Naive thymus-derived CD8-positive, alpha-beta T cell (primary cell): Measurements from ENCODE around the gene ITGA7. TPM values are rescaled to one million over a fixed set of nuclear protein-coding genes. Genes with fewer than 3 reads are reported as not detected.

Experiments
- ATAC-seq, 2 donors: fragments of 150-1000 bp; cut with Tn5 transposase in 1 of 2; sonication (Bioruptor Pico), chemical (Tn5 transposase) in 1 of 2; 1 replicate in 1 of 2; 2 replicates in 1 of 2; pipeline ENCODE4 v1.10.0; 2021; ENCODE audit warnings: mild to moderate bottlenecking in 2 of 2, moderate library complexity in 2 of 2
- POLR2A ChIA-PET: fragments of 350-600 bp; sonication (Branson Sonifier 250); formaldehyde crosslinking; loops from one replicate; lab custom pipeline; 2021; ENCODE audit warnings: antibody characterized with exemption; lab: Charles Lee
- DNase-seq, 10 donors: peaks; one replicate each; pipeline versions ENCODE4 v3.0.0 to v3.0.0-alpha.2; 2020 to 2022
- H3K27ac Mint-ChIP-seq, 10 donors: one replicate each; pipeline ENCODE4 v1.8.0; 2020 to 2022; ENCODE audit warnings: mild to moderate bottlenecking in 10 of 10, mixed read lengths in 10 of 10, moderate library complexity in 4 of 10, inconsistent platforms in 1 of 10
- H3K27me3 Mint-ChIP-seq, 5 donors: one replicate each; pipeline ENCODE4 v1.8.0; 2021 to 2022; ENCODE audit warnings: mixed read lengths in 5 of 5
- H3K36me3 Mint-ChIP-seq, 3 donors: one replicate each; pipeline ENCODE4 v1.8.0; 2020 to 2022; ENCODE audit warnings: mixed read lengths in 3 of 3, mild to moderate bottlenecking in 2 of 3, inconsistent platforms in 1 of 3
- H3K4me1 Mint-ChIP-seq, 4 donors: one replicate each; pipeline ENCODE4 v1.8.0; 2021 to 2022; ENCODE audit warnings: mixed read lengths in 4 of 4
- H3K4me3 Mint-ChIP-seq, 10 donors: one replicate each; pipeline ENCODE4 v1.8.0; 2020 to 2022; ENCODE audit warnings: mild to moderate bottlenecking in 10 of 10, mixed read lengths in 10 of 10, moderate library complexity in 6 of 10, inconsistent platforms in 1 of 10
- H3K9me3 Mint-ChIP-seq, 9 donors: one replicate each; pipeline ENCODE4 v1.8.0; 2020 to 2022; ENCODE audit warnings: mixed read lengths in 9 of 9, mild to moderate bottlenecking in 3 of 9, inconsistent platforms in 1 of 9, moderate library complexity in 1 of 9
- polyA plus RNA-seq, 3 donors: library from polyadenylated mRNA; unstranded; fragments of 300-500 nt; fragmentation: Illumina TruSeq; gene quantifications; one replicate each; pipeline ENCODE4 v1.2.3, GENCODE V29; 2021
- total RNA-seq, 8 experiments: library from RNA in 2 of 8; stranded (reverse) in 2 of 8; gene quantifications; one replicate each; pipeline ENCODE4 v1.2.3 and lab custom pipeline; 2021 to 2026

Gene ITGA7
- total and polyA plus RNA-seq, 5 experiments from 2014 or later, result 1.5 to 7.0 (median 3.4) TPM; not detected in 1

GRCh38 chr12:55741931-55742680, 34.4 kb upstream of the ITGA7 start:
- H3K9me3 Mint-ChIP-seq, result no peaks in the 10 kb centered on the region
- H3K27ac Mint-ChIP-seq, result peak overlapping the region; percentile 70 to 92 (median 78)
- peak overlapping the region; percentile 75 to 93 (median 83) for H3K4me3 Mint-ChIP-seq
- ATAC-seq, result no peak
- POLR2A ChIA-PET, result interaction anchor here (0.7 to 2.8 kb wide), 10 partner anchors 10 to 197 kb away, joined by 3 to 19 read pairs (median 4); partner anchors contain the start of genes BLOC1S1, CD63 and SARNP
- no peaks in the 10 kb centered on the region for H3K36me3 Mint-ChIP-seq
- H3K4me1 Mint-ChIP-seq, result peaks cover 29 to 50% (median 45%) of the 10 kb centered on the region in 4 donors
- DNase-seq, result no peak
- H3K27me3 Mint-ChIP-seq, result no peaks in the 10 kb centered on the region

DNA sequence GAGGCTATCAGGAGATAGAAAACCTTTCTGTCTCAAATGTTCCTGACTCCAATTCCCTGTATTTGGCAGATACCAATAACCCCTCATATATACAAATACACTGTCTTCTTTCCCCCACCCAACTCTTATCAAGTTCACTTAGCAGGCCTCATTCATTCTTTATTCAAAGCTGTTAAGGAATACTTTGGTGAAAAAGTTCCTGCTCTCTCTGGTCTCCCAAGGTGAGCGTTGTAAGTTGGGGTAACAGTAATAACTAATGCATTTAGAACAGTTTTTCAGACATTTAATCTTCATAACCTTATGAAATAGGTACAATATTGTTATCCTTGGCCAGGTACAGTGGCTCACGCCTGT, 31.3 kb upstream of the ITGA7 start:
- Mint-ChIP-seq H3K27me3 (no peaks in the 10 kb centered on the region), H3K4me3 (peak overlapping the region in 7 of 10 donors; percentile 88 to 95 (median 93)), H3K4me1 (peaks cover 16 to 33% (median 29%) of the 10 kb centered on the region in 4 donors), H3K27ac (peak overlapping the region in 7 of 10 donors; percentile 80 to 98 (median 96)), H3K9me3 (no peaks in the 10 kb centered on the region), H3K36me3 (no peaks in the 10 kb centered on the region)
- POLR2A ChIA-PET, result interaction anchor here (0.6 to 4.7 kb wide), 21 partner anchors 8 to 483 kb away, joined by 3 to 60 read pairs (median 5); partner anchors contain the start of genes BLOC1S1, CD63, DGKA and DNAJC14
- no peak for ATAC-seq
- DNase-seq, result no peak

- POLR2A ChIA-PET, result interaction anchor here (0.6 to 4.7 kb wide), 25 partner anchors 8 to 797 kb away, joined by 3 to 60 read pairs (median 5); partner anchors contain the start of genes BLOC1S1, CD63, DGKA and DNAJC14
- Mint-ChIP-seq H3K36me3 (no peaks in the 10 kb centered on the region), H3K27me3 (no peaks in the 10 kb centered on the region), H3K4me1 (peaks cover 16 to 32% (median 26%) of the 10 kb centered on the region in 4 donors), H3K4me3 (peak overlapping the region; percentile 82 to 95 (median 93)), H3K9me3 (no peaks in the 10 kb centered on the region), H3K27ac (peak overlapping the region; percentile 77 to 98 (median 95))
- DNase-seq (peak; percentile 48 to 91 (median 80)), ATAC-seq (peak; percentile 65 to 80)
These were observed 30.7 kb upstream of the ITGA7 start for GRCh38 chr12:55738123-55739024.

- no peaks in the 10 kb centered on the region for H3K27me3 Mint-ChIP-seq
- DNase-seq (no peak), ATAC-seq (peak in 1 of 2 donors; percentile 18)
- H3K36me3 Mint-ChIP-seq, result no peaks in the 10 kb centered on the region
- peak overlapping the region; percentile 82 to 95 (median 93) for H3K4me3 Mint-ChIP-seq
- H3K27ac Mint-ChIP-seq, result peak overlapping the region; percentile 77 to 98 (median 95)
- POLR2A ChIA-PET, result interaction anchor here (0.6 to 4.7 kb wide), 19 partner anchors 8 to 798 kb away, joined by 3 to 60 read pairs (median 6); partner anchors contain the start of genes BLOC1S1, CD63, DGKA and ORMDL2
- H3K4me1 Mint-ChIP-seq, result peaks cover 15 to 31% (median 24%) of the 10 kb centered on the region in 4 donors
- no peaks in the 10 kb centered on the region for H3K9me3 Mint-ChIP-seq
These were observed 29.9 kb upstream of the ITGA7 start for GRCh38 chr12:55737581-55738122.

- H3K27me3 Mint-ChIP-seq, result no peaks in the 10 kb centered on the region
- H3K9me3 Mint-ChIP-seq, result no peaks in the 10 kb centered on the region
- ATAC-seq, result peak; percentile 38 to 46
- H3K4me3 Mint-ChIP-seq, result peak overlapping the region; percentile 39 to 94 (median 92)
- POLR2A ChIA-PET, result interaction anchor here (1.5 to 4.7 kb wide), 9 partner anchors 7 to 368 kb away, joined by 3 to 60 read pairs (median 11); partner anchors contain the start of genes BLOC1S1, CD63, DGKA and ORMDL2
- H3K36me3 Mint-ChIP-seq, result no peaks in the 10 kb centered on the region
- H3K4me1 Mint-ChIP-seq, result peaks cover 12 to 31% (median 20%) of the 10 kb centered on the region in 4 donors
- peak overlapping the region; percentile 77 to 97 (median 92) for H3K27ac Mint-ChIP-seq
- DNase-seq, result peak in 9 of 10 donors; percentile 31 to 75 (median 49)
These were observed 29.3 kb upstream of the ITGA7 start for GRCh38 chr12:55736780-55737580.

DNA sequence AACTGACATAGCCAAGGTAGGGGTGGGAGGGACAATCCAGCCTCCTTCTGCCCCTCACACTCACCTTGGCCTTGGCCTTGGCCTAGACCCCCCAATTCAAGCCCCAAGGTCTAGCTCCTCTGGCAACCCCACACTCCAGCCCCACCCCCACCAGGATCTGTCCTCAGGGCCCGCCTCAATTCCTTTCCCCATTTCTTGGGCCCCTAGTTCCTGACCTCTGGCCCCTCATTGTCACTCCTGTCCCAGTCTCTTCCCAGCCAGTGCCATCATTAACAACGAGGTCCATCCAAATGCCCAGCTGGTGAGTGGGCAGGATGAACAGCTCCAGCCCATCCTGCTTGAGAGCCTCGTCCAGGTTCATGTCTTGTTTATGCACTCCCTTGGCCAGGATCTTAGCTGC, 28.4 kb upstream of the ITGA7 start:
- Mint-ChIP-seq H3K9me3 (no peaks in the 10 kb centered on the region), H3K27ac (peak overlapping the region in 4 of 10 donors; percentile 37 to 81 (median 60)), H3K4me1 (peaks cover 12 to 31% (median 22%) of the 10 kb centered on the region in 4 donors), H3K36me3 (no peaks in the 10 kb centered on the region), H3K27me3 (no peaks in the 10 kb centered on the region), H3K4me3 (peak overlapping the region in 1 of 10 donors; percentile 34)
- DNase-seq, result no peak
- POLR2A ChIA-PET, result interaction anchor here (0.6 to 4.0 kb wide), 4 partner anchors 11 to 193 kb away, joined by 3 to 60 read pairs (median 14); partner anchors contain the start of genes DGKA and PYM1
- no peak for ATAC-seq

GRCh38 chr12:55734595-55734994, 26.9 kb upstream of the ITGA7 start:
- peaks cover 24 to 46% (median 36%) of the 10 kb centered on the region in 4 donors for H3K4me1 Mint-ChIP-seq
- DNase-seq (no peak), ATAC-seq (no peak)
- H3K36me3 Mint-ChIP-seq, result no peaks in the 10 kb centered on the region
- H3K27me3 Mint-ChIP-seq, result no peaks in the 10 kb centered on the region
- no peak overlapping the region for H3K4me3 Mint-ChIP-seq
- H3K27ac Mint-ChIP-seq, result peak overlapping the region in 1 of 10 donors; percentile 55
- POLR2A ChIA-PET, result interaction anchor here (0.7 kb wide), 1 partner anchor 1393 kb away, joined by 4 read pairs; no protein-coding TSS in a partner anchor
- no peaks in the 10 kb centered on the region for H3K9me3 Mint-ChIP-seq

DNA sequence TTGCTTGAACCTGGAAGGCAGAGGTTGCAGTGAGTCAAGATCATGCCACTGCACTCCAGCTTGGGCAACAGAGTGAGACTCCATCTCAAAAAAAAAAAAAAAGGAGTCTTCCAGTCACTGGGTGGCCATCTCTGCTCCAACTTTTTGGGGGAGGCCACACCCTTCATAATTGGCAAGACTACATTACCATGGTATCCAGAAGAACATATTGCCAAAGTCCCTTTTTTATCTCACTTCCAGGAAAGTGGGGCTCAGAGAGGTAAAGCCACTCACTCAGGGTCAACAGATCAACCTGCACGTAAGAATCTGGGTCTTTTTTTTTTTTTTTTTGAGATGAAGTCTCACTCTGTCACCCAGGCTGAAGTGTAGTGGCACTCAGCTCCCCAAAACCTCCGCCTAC, 26.2 kb upstream of the ITGA7 start:
- peaks cover 24 to 51% (median 38%) of the 10 kb centered on the region in 4 donors for H3K4me1 Mint-ChIP-seq
- ATAC-seq (no peak), DNase-seq (no peak)
- POLR2A ChIA-PET, result interaction anchor here (0.7 to 1.1 kb wide), 2 partner anchors 10 to 1394 kb away, joined by 4 read pairs; no protein-coding TSS in a partner anchor
- no peaks in the 10 kb centered on the region for H3K36me3 Mint-ChIP-seq
- H3K9me3 Mint-ChIP-seq, result no peaks in the 10 kb centered on the region
- no peaks in the 10 kb centered on the region for H3K27me3 Mint-ChIP-seq
- H3K27ac Mint-ChIP-seq, result no peak overlapping the region
- H3K4me3 Mint-ChIP-seq, result no peak overlapping the region

DNA sequence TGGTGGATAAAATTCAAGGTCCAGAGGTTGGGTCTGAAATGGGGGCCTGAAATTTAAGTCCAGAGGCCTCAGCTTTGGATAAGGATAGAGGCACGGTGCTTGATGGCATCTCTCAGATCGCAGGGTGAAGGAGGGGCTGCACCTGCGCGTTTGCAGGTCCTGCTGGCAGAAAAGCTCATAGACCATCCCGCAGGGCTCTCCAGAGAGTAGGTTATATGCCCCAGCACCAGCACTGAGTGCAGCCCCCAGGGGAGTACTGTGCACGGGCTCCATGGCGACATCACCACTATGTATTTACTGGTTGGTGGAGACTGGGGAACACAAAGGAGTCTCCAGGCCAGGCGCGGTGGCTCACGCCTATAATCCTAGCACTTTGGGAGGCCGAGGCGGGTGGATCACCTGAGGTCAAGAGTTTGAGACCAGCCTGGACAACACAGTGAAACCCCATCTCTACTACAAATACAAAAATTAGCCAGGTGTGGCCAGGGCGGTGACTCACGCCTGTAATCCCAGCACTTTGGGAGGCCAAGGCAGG, 25.4 kb upstream of the ITGA7 start:
- H3K4me1 Mint-ChIP-seq, result peaks cover 24 to 46% (median 35%) of the 10 kb centered on the region in 4 donors
- no peak for DNase-seq
- peak overlapping the region in 2 of 10 donors; percentile 6 for H3K27ac Mint-ChIP-seq
- H3K27me3 Mint-ChIP-seq, result no peaks in the 10 kb centered on the region
- no peaks in the 10 kb centered on the region for H3K36me3 Mint-ChIP-seq
- POLR2A ChIA-PET, result interaction anchor here (1.1 to 1.3 kb wide), 2 partner anchors 9 to 11 kb away, joined by 3 to 4 read pairs; no protein-coding TSS in a partner anchor
- H3K4me3 Mint-ChIP-seq, result no peak overlapping the region
- no peak for ATAC-seq
- H3K9me3 Mint-ChIP-seq, result no peaks in the 10 kb centered on the region

GRCh38 chr12:55732288-55732687, 24.6 kb upstream of the ITGA7 start:
- Mint-ChIP-seq H3K27me3 (no peaks in the 10 kb centered on the region), H3K9me3 (no peaks in the 10 kb centered on the region), H3K36me3 (no peaks in the 10 kb centered on the region), H3K4me3 (no peak overlapping the region), H3K4me1 (peaks cover 23 to 46% (median 32%) of the 10 kb centered on the region in 4 donors), H3K27ac (peak overlapping the region in 8 of 10 donors; percentile 6 to 83 (median 66))
- POLR2A ChIA-PET, result interaction anchor here (1.3 kb wide), 1 partner anchor 10 kb away, joined by 3 read pairs; no protein-coding TSS in a partner anchor
- ATAC-seq (no peak), DNase-seq (no peak)
